Measurements from ENCODE around the gene MDK. TPM values are rescaled to one million over a fixed set of nuclear protein-coding genes. Genes with fewer than 3 reads are reported as not detected.
A peak's percentile ranks its signal among the peaks of the same experiment; 100 is the strongest.

MDK gene
- total RNA-seq, 2 experiments from 2014 or later, result 5.5 to 6.5 TPM

DNA sequence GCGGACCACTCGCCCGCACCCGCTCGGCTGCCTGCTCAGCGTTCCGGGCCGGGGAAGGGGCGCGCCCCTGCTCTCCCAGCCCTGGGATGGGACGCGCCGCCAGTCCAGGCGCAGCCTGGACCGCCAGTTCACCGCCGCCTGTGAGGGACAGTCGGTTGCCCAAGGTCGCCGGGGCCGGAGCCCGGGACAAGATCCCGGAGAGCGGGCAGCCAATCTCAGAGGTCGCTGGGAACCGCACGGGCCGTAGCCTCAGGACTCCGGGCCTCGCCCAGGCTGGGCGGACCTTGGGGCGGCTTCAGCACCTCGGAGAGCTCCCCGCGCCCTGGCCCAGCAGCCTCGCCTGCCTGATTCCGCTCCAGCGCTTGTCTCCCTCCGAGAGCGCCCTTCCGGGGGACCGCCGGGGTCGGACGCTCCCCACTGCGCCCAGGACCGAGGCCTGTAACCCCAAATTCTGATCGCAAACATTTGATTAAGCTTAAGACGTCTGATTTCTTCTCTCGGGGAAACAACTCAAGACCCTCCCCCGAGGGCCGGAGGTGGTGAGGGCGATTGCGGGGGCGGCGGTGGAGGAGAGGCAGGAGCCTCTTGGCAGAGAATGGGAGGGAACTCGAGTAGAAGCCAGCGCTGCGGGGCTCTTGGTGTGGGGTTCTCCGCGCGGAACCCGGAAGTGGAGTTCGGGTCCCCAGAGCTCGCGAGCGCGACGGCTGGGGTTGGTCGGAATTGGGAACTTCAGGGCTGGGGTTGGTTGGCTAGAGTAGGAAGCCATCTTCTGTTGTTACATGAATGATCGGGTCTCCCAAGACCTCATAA, 11.2 kb downstream of the MDK start:
- DNase-seq, result peak; percentile 57 to 89 (median 72)
- no peak overlapping the region for H3K27ac Mint-ChIP-seq
- TF ChIP-seq, protein P1, sequence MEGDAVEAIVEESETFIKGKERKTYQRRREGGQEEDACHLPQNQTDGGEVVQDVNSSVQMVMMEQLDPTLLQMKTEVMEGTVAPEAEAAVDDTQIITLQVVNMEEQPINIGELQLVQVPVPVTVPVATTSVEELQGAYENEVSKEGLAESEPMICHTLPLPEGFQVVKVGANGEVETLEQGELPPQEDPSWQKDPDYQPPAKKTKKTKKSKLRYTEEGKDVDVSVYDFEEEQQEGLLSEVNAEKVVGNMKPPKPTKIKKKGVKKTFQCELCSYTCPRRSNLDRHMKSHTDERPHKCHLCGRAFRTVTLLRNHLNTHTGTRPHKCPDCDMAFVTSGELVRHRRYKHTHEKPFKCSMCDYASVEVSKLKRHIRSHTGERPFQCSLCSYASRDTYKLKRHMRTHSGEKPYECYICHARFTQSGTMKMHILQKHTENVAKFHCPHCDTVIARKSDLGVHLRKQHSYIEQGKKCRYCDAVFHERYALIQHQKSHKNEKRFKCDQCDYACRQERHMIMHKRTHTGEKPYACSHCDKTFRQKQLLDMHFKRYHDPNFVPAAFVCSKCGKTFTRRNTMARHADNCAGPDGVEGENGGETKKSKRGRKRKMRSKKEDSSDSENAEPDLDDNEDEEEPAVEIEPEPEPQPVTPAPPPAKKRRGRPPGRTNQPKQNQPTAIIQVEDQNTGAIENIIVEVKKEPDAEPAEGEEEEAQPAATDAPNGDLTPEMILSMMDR (IDR thresholded peaks at IDR 0.05), result no peak
- intact Hi-C loops (cut with DNase I, micrococcal nuclease), result loop anchor here in 1 of 2 experiments (5.0 kb wide), 2 partner anchors 145 to 505 kb away; partner anchors contain the start of gene MAPK8IP1
- peak overlapping the region; percentile 74 for H3K4me3 Mint-ChIP-seq
- ChIA-PET POLR2A (interaction anchor here (0.5 to 1.4 kb wide), 6 partner anchors 9 to 308 kb away, joined by 3 to 4 read pairs (median 3); partner anchors contain the start of genes ARHGAP1, ATG13, DGKZ and HARBI1), CTCF (interaction anchor here (0.6 to 1.0 kb wide), 2 partner anchors 24 to 121 kb away, joined by 3 read pairs; no protein-coding TSS in a partner anchor)
- H3K27me3 Mint-ChIP-seq, result peaks cover 46% of the 10 kb centered on the region
- Histone ChIP-seq H3K4me1 (ENCODE audit: insufficient read depth, low read length) (peaks cover 46% of the 10 kb centered on the region), H3K9me3 (ENCODE audit: control insufficient read depth in 1 of 2, insufficient read depth in 1 of 2, low read length in 2 of 2) (peaks cover 0 to 26% of the 10 kb centered on the region in 2 experiments), H3K27ac (ENCODE audit: low read depth in 1 of 2, low read length in 2 of 2) (no peak overlapping the region), H3K27me3 (ENCODE audit: control insufficient read depth in 1 of 2, insufficient read depth in 2 of 2, low read length in 2 of 2) (peaks cover 38 to 51% of the 10 kb centered on the region in 2 experiments), H3K36me3 (ENCODE audit: insufficient read depth, low read length) (peaks cover 2% of the 10 kb centered on the region), H3K4me3 (ENCODE audit: low read length) (peak overlapping the region; percentile 24)
- peaks cover 34% of the 10 kb centered on the region for H3K4me1 Mint-ChIP-seq (ENCODE audit: low read depth)
- H3K36me3 Mint-ChIP-seq (ENCODE audit: low read depth), result peaks cover 13% of the 10 kb centered on the region
- ATAC-seq (ENCODE audit: poor library complexity), result peak; percentile 87
- no peaks in the 10 kb centered on the region for H3K9me3 Mint-ChIP-seq

DNA sequence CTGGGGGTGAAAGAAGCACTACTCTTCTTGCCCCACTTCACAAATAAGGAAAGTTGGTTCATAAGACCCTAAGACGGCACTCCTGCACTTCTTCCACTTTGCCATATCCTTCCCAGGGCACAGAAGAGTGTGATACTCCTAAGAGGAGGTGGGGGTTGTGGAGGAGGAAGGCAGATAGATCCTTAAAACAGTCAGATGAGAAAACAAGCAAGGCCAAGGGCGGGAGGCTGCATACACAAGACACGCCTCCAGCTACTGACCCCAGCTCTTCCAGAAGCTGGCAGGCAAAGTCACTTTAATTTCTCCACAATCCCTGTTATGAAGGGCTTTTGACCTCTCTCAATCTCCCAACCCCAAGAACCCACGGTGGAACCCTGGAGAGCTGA, 11.8 kb downstream of the MDK start:
- H3K4me3 Mint-ChIP-seq, result peak overlapping the region; percentile 74
- ATAC-seq (ENCODE audit: poor library complexity), result no peak
- TF ChIP-seq, protein P1 (IDR thresholded peaks at IDR 0.05), result no peak
- H3K27ac ChIP-seq (ENCODE audit: low read depth in 1 of 2, low read length in 2 of 2), result no peak overlapping the region
- no peak overlapping the region for H3K27ac Mint-ChIP-seq
- CTCF ChIA-PET, result interaction anchor here (1.0 kb wide), 1 partner anchor 25 kb away, joined by 3 read pairs; no protein-coding TSS in a partner anchor
- H3K9me3 ChIP-seq (ENCODE audit: control insufficient read depth in 1 of 2, insufficient read depth in 1 of 2, low read length in 2 of 2), result peaks cover 0 to 21% of the 10 kb centered on the region in 2 experiments
- peaks cover 32 to 45% of the 10 kb centered on the region in 2 experiments for H3K27me3 ChIP-seq (ENCODE audit: control insufficient read depth in 1 of 2, insufficient read depth in 2 of 2, low read length in 2 of 2)
- H3K4me3 ChIP-seq (ENCODE audit: low read length), result no peak overlapping the region
- peak in 1 of 14 experiments; percentile 14 for DNase-seq
- peaks cover 8% of the 10 kb centered on the region for H3K36me3 ChIP-seq (ENCODE audit: insufficient read depth, low read length)
- peaks cover 40% of the 10 kb centered on the region for H3K27me3 Mint-ChIP-seq
- POLR2A ChIA-PET, result interaction anchor here (0.5 to 1.4 kb wide), 4 partner anchors 10 to 307 kb away, joined by 3 to 4 read pairs (median 3); partner anchors contain the start of genes ARHGAP1 and ZNF408
- H3K36me3 Mint-ChIP-seq (ENCODE audit: low read depth), result peaks cover 17% of the 10 kb centered on the region
- H3K4me1 ChIP-seq (ENCODE audit: insufficient read depth, low read length), result peaks cover 40% of the 10 kb centered on the region
- peaks cover 29% of the 10 kb centered on the region for H3K4me1 Mint-ChIP-seq (ENCODE audit: low read depth)
- H3K9me3 Mint-ChIP-seq, result no peaks in the 10 kb centered on the region
- intact Hi-C loops (cut with DNase I, micrococcal nuclease), result loop anchor here in 1 of 2 experiments (5.0 kb wide), 2 partner anchors 144 to 506 kb away; partner anchors contain the start of gene MAPK8IP1

DNA sequence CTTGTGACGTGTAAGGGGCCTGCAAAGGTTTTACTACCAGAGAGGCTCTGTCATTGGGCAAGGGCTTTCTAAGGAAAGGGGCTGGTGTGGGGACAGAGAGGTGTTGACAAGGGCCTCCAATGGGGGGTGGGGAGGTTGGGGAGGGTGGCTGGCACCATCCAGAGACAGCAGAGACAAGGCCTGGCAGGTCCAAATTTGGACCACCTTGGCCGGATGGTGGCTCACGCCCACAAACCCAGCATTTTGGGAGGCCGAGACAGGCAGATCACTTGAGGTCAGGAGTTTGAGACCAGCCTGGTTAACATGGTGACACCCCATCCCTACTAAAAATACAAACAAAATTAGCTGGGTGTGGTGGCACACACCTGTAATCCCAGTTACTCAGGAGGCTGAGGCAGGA, 12.3 kb downstream of the MDK start:
- Histone ChIP-seq H3K9me3 (ENCODE audit: control insufficient read depth in 1 of 2, insufficient read depth in 1 of 2, low read length in 2 of 2) (peaks cover 0 to 21% of the 10 kb centered on the region in 2 experiments), H3K36me3 (ENCODE audit: insufficient read depth, low read length) (peaks cover 9% of the 10 kb centered on the region), H3K27me3 (ENCODE audit: control insufficient read depth in 1 of 2, insufficient read depth in 2 of 2, low read length in 2 of 2) (peaks cover 27 to 40% of the 10 kb centered on the region in 2 experiments), H3K27ac (ENCODE audit: low read depth in 1 of 2, low read length in 2 of 2) (no peak overlapping the region), H3K4me3 (ENCODE audit: low read length) (no peak overlapping the region), H3K4me1 (ENCODE audit: insufficient read depth, low read length) (peaks cover 40% of the 10 kb centered on the region)
- Mint-ChIP-seq H3K36me3 (ENCODE audit: low read depth) (peaks cover 22% of the 10 kb centered on the region), H3K27me3 (peaks cover 34% of the 10 kb centered on the region), H3K27ac (no peak overlapping the region), H3K4me1 (ENCODE audit: low read depth) (peaks cover 24% of the 10 kb centered on the region), H3K9me3 (no peaks in the 10 kb centered on the region), H3K4me3 (no peak overlapping the region)
- intact Hi-C loops (cut with DNase I, micrococcal nuclease), result loop anchor here in 1 of 2 experiments (5.0 kb wide), 2 partner anchors 144 to 506 kb away; partner anchors contain the start of gene MAPK8IP1
- CTCF ChIA-PET, result no interaction called here
- TF ChIP-seq, protein P1 (IDR thresholded peaks at IDR 0.05), result no peak
- POLR2A ChIA-PET, result interaction anchor here (1.1 kb wide), 1 partner anchor 41 kb away, joined by 3 read pairs; no protein-coding TSS in a partner anchor
- no peak for ATAC-seq (ENCODE audit: poor library complexity)
- DNase-seq, result no peak

Measured in CD4-positive, alpha-beta T cell (primary cell).